GM19239 (cell line): ENCODE data around the gene CDS2.
A peak's percentile ranks its signal among the peaks of the same experiment; 100 is the strongest.

Source experiments
- DNase-seq: peaks from one replicate; pipeline ENCODE4 v3.0.0; 2011; ENCODE audit warnings: low spot score; ENCODE audit not compliant: insufficient read length
- FAIRE-seq: peaks from 2 replicates; lab custom pipeline; 2011; peaks lifted over from hg19 to GRCh38; lab: Jason Lieb, UNC

CDS2 gene

GRCh38 chr20:5177071-5177470 lies 50.3 kb downstream of the CDS2 start:
- DNase-seq = no peak
- no peak for FAIRE-seq

- DNase-seq (no peak), FAIRE-seq (no peak)
Measured at GRCh38 chr20:5178046-5178445, 51.2 kb downstream of the CDS2 start.

GRCh38 chr20:5180421-5180820 lies 53.6 kb downstream of the CDS2 start:
- DNase-seq (no peak), FAIRE-seq (no peak)

- DNase-seq (no peak), FAIRE-seq (no peak)
Measured at GRCh38 chr20:5180933-5181332, 54.1 kb downstream of the CDS2 start.

- FAIRE-seq (no peak), DNase-seq (no peak)
Measured at GRCh38 chr20:5181492-5181891, 54.7 kb downstream of the CDS2 start.

GRCh38 chr20:5181958-5182357 lies 55.1 kb downstream of the CDS2 start:
- FAIRE-seq (no peak), DNase-seq (no peak)

- FAIRE-seq (no peak), DNase-seq (no peak)
Measured at GRCh38 chr20:5182615-5183254, 55.9 kb downstream of the CDS2 start.

- no peak for DNase-seq
- no peak for FAIRE-seq
Measured at GRCh38 chr20:5183731-5184474, 57.1 kb downstream of the CDS2 start.

- FAIRE-seq (no peak), DNase-seq (no peak)
Measured at GRCh38 chr20:5184684-5185083, 57.9 kb downstream of the CDS2 start.

GRCh38 chr20:5187122-5187521 lies 60.3 kb downstream of the CDS2 start:
- FAIRE-seq (no peak), DNase-seq (no peak)

GRCh38 chr20:5188736-5189135 lies 61.9 kb downstream of the CDS2 start:
- no peak for FAIRE-seq
- DNase-seq = no peak

- FAIRE-seq (no peak), DNase-seq (no peak)
Measured at GRCh38 chr20:5189917-5190316, 63.1 kb downstream of the CDS2 start.

- FAIRE-seq = no peak
- DNase-seq = no peak
Measured at GRCh38 chr20:5190444-5190843, 63.6 kb downstream of the CDS2 start.

- DNase-seq (peak; percentile 58), FAIRE-seq (peak; percentile 96)
Measured at GRCh38 chr20:5191829-5192569, 65.2 kb downstream of the CDS2 start.

- FAIRE-seq = peak; percentile 88
- no peak for DNase-seq
Measured at GRCh38 chr20:5192570-5193431, 66.0 kb downstream of the CDS2 start.

- DNase-seq (no peak), FAIRE-seq (no peak)
Measured at GRCh38 chr20:5195655-5196054, 68.8 kb downstream of the CDS2 start.

- FAIRE-seq = no peak
- DNase-seq = no peak
Measured at GRCh38 chr20:5196149-5196548, 69.3 kb downstream of the CDS2 start.

- FAIRE-seq = no peak
Measured at GRCh38 chr20:5197270-5197827, 70.5 kb downstream of the CDS2 start.

GRCh38 chr20:5197847-5198650 lies 71.2 kb downstream of the CDS2 start:
- DNase-seq (no peak), FAIRE-seq (no peak)

More at GRCh38 chr20:5197270-5197827, 70.5 kb downstream of the CDS2 start:
- no peak for DNase-seq
